Cortex of kidney (tissue), 1 donor: ENCODE results near the gene CORO6.

Experiments
- DNase-seq: peaks from one replicate; lab custom pipeline; 2025; lab: John Stamatoyannopoulos, UW

CORO6 gene

GRCh38 chr17:29630630-29631193 lies 8.0 kb upstream of the CORO6 start:
- no peak for DNase-seq

- DNase-seq, result no peak
These were observed 7.1 kb upstream of the CORO6 start for GRCh38 chr17:29629839-29630238.

- DNase-seq, result no peak
These were observed 5.9 kb upstream of the CORO6 start for GRCh38 chr17:29628644-29629043.

- no peak for DNase-seq
These were observed 5.2 kb upstream of the CORO6 start for GRCh38 chr17:29627951-29628350.

GRCh38 chr17:29625037-29625750 lies 2.5 kb upstream of the CORO6 start:
- no peak for DNase-seq

- DNase-seq, result no peak
These were observed 1.9 kb upstream of the CORO6 start for GRCh38 chr17:29624586-29624985.

- no peak for DNase-seq
These were observed 553 bp upstream of the CORO6 start for GRCh38 chr17:29623283-29623647.

GRCh38 chr17:29621751-29622194 lies 939 bp downstream of the CORO6 start:
- DNase-seq, result no peak

GRCh38 chr17:29620779-29621500 lies 1.8 kb downstream of the CORO6 start:
- DNase-seq, result no peak

GRCh38 chr17:29620271-29620670 lies 2.4 kb downstream of the CORO6 start:
- DNase-seq, result no peak

GRCh38 chr17:29619251-29619650 lies 3.5 kb downstream of the CORO6 start:
- DNase-seq, result no peak

- DNase-seq, result no peak
These were observed 4.2 kb downstream of the CORO6 start for GRCh38 chr17:29618272-29619065.

GRCh38 chr17:29617481-29618271 lies 5.0 kb downstream of the CORO6 start:
- no peak for DNase-seq

GRCh38 chr17:29617125-29617480 lies 5.6 kb downstream of the CORO6 start:
- no peak for DNase-seq

- no peak for DNase-seq
These were observed 6.2 kb downstream of the CORO6 start for GRCh38 chr17:29616300-29617048.

- no peak for DNase-seq
These were observed 7.0 kb downstream of the CORO6 start for GRCh38 chr17:29615492-29616299.

GRCh38 chr17:29615048-29615385 lies 7.7 kb downstream of the CORO6 start:
- DNase-seq, result no peak

GRCh38 chr17:29614349-29615047 lies 8.2 kb downstream of the CORO6 start:
- no peak for DNase-seq

- no peak for DNase-seq
These were observed 8.9 kb downstream of the CORO6 start for GRCh38 chr17:29613856-29614255.
